BE2C (cell line): ENCODE measurements around the gene IRAK3.
"Not testable (repeated sequence)": the region's sequence is repeated elsewhere in the genome, so short reads cannot be mapped to it uniquely, and the experiment has no call there.

Source experiments
- DNase-seq: peaks from one replicate; pipeline ENCODE4 v3.0.0-alpha.2; 2020
- H3K27me3 ChIP-seq: fragments of 250-450 bp; sonication (Bioruptor Pico); 2 replicates; pipeline ENCODE4 v1.5.1; 2020; ENCODE audit warnings: mild to moderate bottlenecking
- H3K36me3 ChIP-seq: fragments of 250-450 bp; sonication (Bioruptor Pico); 2 replicates; pipeline ENCODE4 v1.5.1; 2020; ENCODE audit warnings: mild to moderate bottlenecking
- H3K4me1 ChIP-seq: fragments of 250-450 bp; sonication (Bioruptor Pico); 2 replicates; pipeline ENCODE4 v1.5.1; 2020
- H3K4me3 ChIP-seq: 2 replicates; pipeline ENCODE4 v1.5.1; 2011; ENCODE audit warnings: low read depth, low read length
- H3K9me3 ChIP-seq: fragments of 250-450 bp; sonication (Bioruptor Pico); 2 replicates; pipeline ENCODE4 v1.5.1; 2020
- CTCF ChIP-seq: IDR thresholded peaks from 2 replicates; pipeline ENCODE4 v1.5.1; 2012; ENCODE audit warnings: mild to moderate bottlenecking, low read depth, low read length

Gene IRAK3

GRCh38 chr12:66297080-66297479 lies 108.1 kb downstream of the IRAK3 start:
- TF ChIP-seq CTCF: no peak
- DNase-seq: no peak
- Histone ChIP-seq H3K4me3 (no peak overlapping the region), H3K4me1 (no peaks in the 10 kb centered on the region), H3K36me3 (no peaks in the 10 kb centered on the region), H3K9me3 (no peaks in the 10 kb centered on the region), H3K27me3 (peaks cover 13% of the 10 kb centered on the region)

- Histone ChIP-seq H3K4me1 (no peaks in the 10 kb centered on the region), H3K27me3 (peaks cover 13% of the 10 kb centered on the region), H3K9me3 (no peaks in the 10 kb centered on the region), H3K36me3 (no peaks in the 10 kb centered on the region), H3K4me3 (no peak overlapping the region)
- no peak for DNase-seq
- TF ChIP-seq CTCF: no peak
Measured at GRCh38 chr12:66297923-66298322, 108.9 kb downstream of the IRAK3 start.

GRCh38 chr12:66301944-66302826 lies 113.2 kb downstream of the IRAK3 start, which contains the start of gene HELB:
Gene HELB (plus strand): TSS chr12:66302493. CDS start chr12:66302604, 111 bp downstream.
- peak; percentile 99 for DNase-seq
- TF ChIP-seq CTCF: no peak
- no peaks in the 10 kb centered on the region for H3K4me1 ChIP-seq

GRCh38 chr12:66302827-66303169 lies 113.8 kb downstream of the IRAK3 start:
- no peaks in the 10 kb centered on the region for H3K4me1 ChIP-seq
- peaks cover 13% of the 10 kb centered on the region for H3K27me3 ChIP-seq
- no peaks in the 10 kb centered on the region for H3K36me3 ChIP-seq
- H3K4me3 ChIP-seq: peak overlapping the region; percentile 82
- H3K9me3 ChIP-seq: no peaks in the 10 kb centered on the region
- DNase-seq: no peak
- no peak for TF ChIP-seq CTCF

More at GRCh38 chr12:66301944-66302826, 113.2 kb downstream of the IRAK3 start, which contains the start of gene HELB:
- H3K27me3 ChIP-seq: peaks cover 13% of the 10 kb centered on the region
- peak within 1 kb of the TSS; percentile 82 for H3K4me3 ChIP-seq
- no peaks in the 10 kb centered on the region for H3K36me3 ChIP-seq
- H3K9me3 ChIP-seq: no peaks in the 10 kb centered on the region

GRCh38 chr12:66303316-66303804 lies 114.3 kb downstream of the IRAK3 start:
- DNase-seq, H3K27me3 ChIP-seq, H3K4me1 ChIP-seq, H3K4me3 ChIP-seq, H3K9me3 ChIP-seq, H3K36me3 ChIP-seq: not testable (repeated sequence)
